ENCODE data around the gene TGM2.

TGM2 gene

GRCh38 chr20:38165089-38165965 lies at the start of gene TGM2:
TSS of gene TGM2 (minus strand) at chr20:38165270. CDS start at chr20:38165198, 72 bp downstream.
- DNase-seq (ENCODE audit: low read depth in 1 of 2, low spot score in 1 of 2): no peak

DNA sequence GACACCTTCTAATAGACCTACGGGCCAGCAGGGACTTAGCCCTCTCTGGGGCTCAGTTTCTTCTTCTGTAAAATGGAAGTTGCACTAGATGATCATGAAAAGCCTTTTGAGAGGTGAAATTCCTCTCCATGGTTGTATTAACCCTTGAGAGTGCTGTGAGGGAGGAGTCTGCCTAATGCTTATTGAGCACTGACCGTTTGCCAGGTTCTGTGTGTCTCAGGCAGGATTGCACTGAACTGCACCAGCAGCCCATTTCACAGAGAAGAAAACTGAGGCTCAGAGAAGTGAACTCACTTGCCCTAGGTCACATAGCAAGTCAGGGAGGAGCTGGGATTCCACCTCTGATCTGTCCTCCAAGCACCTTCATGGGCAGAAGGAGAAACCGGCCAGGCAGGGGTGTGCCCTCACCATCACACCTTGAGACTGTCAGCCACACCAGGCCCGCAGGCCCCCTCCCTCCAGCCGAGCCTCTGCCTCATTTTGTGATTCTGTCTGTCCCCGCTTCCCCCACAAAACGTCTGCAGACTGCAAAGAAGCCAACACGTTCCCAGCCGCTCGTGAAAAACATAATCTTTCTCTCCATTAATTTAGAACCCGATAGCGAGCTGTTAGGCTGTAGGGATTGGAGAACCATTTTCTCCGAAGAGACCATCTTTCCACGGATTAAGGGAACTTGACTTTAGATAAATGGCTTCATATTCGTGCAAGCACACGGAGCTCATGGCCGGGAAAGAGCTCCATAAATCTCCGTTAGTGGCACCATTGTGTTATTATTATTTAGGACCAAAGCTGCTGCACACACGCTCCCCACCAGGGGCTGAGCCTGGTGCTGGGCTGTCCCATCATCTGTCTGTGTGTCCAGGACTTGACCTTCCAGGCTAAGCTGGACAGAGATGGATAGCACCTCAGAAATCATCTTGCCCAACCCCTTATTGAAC lies 49.5 kb upstream of the TGM2 start:
- no peak for DNase-seq (ENCODE audit: low read depth in 1 of 2, low spot score in 1 of 2)

- no peak for DNase-seq (ENCODE audit: low read depth in 1 of 2, low spot score in 1 of 2)
Measured at GRCh38 chr20:38213607-38213940, 48.5 kb upstream of the TGM2 start.

- no peak for DNase-seq (ENCODE audit: low read depth in 1 of 2, low spot score in 1 of 2)
Measured at GRCh38 chr20:38212806-38213606, 47.9 kb upstream of the TGM2 start.

DNA sequence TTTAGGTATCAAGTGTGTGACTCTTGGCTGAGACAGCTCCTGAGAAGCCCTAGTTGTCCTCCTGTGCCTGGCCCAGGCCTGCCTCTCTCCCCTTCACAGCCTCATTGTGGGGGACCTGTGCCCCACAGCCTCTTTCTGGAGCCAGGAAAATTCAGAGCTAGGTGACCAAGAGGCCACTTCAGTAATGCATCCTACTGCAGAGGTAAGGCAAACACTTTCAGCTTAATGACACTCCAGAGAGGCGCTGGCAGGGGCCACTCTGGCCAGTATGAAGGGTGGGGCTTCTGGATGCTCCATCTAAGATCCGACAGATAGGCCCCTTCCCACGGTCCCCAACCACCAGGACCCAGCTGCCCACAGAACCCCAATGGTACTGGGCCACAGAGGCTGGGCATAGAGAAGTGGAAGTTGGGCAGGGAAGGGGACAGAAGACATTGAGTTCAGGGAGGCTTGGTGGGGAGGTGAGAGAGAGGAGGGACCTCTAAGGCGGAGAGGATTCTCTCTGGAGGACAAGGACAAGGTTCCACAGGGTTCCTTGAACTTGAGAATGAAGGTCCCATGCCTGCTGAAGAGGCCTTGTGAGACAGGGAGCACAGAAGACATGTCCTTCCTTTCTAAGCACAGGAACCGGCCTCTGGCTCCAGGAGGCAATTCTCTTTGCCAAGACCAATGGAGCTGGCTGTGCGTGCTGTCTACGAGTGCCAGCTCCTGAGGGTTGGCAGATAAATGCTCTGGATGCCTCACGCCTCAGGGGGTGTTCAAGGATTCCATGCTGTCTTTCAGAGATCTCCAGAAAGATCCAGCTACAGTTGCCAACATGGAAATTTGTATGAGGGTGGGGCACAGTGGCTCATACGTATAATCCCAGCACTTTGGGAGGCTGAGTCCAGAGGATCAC lies 46.4 kb upstream of the TGM2 start:
- DNase-seq (ENCODE audit: low read depth in 1 of 2, low spot score in 1 of 2): no peak

GRCh38 chr20:38210741-38211140 lies 45.7 kb upstream of the TGM2 start:
- no peak for DNase-seq (ENCODE audit: low read depth in 1 of 2, low spot score in 1 of 2)

- DNase-seq (ENCODE audit: low read depth in 1 of 2, low spot score in 1 of 2): no peak
Measured at GRCh38 chr20:38209736-38210405, 44.8 kb upstream of the TGM2 start.

DNA sequence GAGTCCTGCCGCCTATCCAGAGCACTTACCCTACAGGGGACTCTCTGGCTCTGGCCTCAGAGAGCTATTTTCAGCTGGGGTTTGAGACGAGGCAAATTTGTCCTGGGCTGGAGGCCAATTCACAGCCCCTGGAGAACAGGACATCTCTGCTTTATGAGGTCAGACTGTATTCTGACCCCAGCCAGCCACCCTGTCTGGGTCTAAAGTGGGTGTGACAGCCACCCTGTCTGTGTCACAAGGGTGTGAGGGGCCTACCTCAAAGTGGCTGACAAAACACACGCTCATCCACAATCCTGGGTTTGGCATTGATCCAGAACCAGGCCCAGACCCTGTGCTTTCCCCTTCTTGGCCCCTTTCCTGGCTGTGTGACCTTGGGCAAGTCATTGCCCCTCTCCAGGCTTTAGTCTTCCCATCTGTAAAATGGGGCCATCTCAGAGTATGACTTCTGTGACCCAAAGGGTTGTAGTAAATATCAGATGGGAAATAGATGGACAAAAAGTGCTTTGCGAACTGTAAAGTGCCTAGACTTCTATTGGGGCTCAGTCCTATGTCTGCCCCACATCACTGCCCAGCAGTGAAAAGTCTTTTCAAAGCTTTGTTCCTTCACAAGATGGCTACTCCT lies 44.1 kb upstream of the TGM2 start:
- no peak for DNase-seq (ENCODE audit: low read depth in 1 of 2, low spot score in 1 of 2)

GRCh38 chr20:38208523-38208922 lies 43.5 kb upstream of the TGM2 start:
- DNase-seq (ENCODE audit: low read depth in 1 of 2, low spot score in 1 of 2): no peak

DNA sequence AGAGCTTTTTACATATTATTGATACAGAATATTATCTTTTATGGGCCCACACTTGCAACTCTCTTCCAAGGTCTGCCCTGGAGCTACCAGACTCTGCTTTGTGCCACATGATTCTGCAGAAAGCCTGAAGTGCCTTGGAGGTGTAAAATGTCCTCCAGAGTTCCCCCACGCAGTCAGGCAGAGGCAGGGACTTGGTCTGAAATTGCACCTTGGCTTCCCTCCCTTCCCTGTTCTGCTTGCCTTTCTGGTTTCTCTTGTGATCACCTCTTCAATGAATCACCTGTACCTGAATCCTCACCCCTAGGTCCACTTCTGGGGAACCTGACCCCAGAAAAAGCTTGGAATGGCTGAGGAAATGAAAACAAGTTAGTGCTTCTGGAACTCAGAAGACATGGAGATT lies 43.0 kb upstream of the TGM2 start:
- DNase-seq (ENCODE audit: low read depth in 1 of 2, low spot score in 1 of 2): no peak

GRCh38 chr20:38207621-38208020 lies 42.6 kb upstream of the TGM2 start:
- DNase-seq (ENCODE audit: low read depth in 1 of 2, low spot score in 1 of 2): no peak

- no peak for DNase-seq (ENCODE audit: low read depth in 1 of 2, low spot score in 1 of 2)
Measured at GRCh38 chr20:38205001-38205400, 39.9 kb upstream of the TGM2 start.

GRCh38 chr20:38203981-38204357 lies 38.9 kb upstream of the TGM2 start:
- DNase-seq (ENCODE audit: low read depth in 1 of 2, low spot score in 1 of 2): no peak

DNA sequence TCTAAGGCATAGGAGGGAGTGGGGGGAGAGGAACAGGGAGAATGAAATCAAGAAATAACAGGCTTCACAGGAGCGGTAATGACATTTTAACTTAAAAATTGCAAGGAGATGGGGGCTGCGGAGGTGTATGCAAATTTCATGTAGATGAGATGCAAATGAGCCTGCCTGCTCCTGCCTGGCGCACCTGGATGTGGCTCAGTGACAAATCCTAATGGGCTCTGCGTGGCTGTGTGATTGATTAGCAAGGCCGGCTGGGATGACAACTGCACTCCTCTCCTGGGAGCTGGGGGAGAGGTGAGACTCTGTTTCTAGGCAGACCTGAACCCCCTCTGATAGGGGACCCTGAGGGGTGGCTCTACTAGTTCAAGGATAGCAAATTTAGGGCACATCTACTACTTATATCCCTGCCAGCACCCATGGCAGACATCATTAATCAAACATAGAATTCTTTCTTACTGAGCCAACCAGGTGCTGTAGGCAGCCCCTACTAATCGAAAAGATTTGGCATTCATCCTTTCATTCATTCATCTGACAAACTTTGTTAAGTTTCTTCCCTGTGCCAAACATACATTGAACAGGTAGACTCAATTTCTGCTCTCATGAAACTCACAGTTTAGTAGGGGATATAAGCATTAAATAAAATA lies 38.4 kb upstream of the TGM2 start:
- no peak for DNase-seq (ENCODE audit: low read depth in 1 of 2, low spot score in 1 of 2)

DNA sequence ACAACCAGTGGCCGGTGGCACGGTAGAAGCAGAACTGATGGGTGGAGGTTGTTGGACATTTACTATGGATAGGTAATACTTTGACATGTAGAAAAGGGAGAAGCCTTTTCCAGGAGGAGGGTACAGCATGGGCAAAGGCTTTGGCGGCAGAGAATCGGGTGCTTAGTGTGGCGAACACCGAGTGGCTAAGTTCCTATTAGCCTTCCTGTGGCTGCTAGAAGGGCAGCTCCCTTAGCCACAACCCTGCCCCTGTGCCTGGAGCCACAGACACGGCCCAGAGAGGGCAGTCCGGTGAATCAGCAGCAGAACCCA lies 37.9 kb upstream of the TGM2 start:
- DNase-seq (ENCODE audit: low read depth in 1 of 2, low spot score in 1 of 2): no peak

- DNase-seq (ENCODE audit: low read depth in 1 of 2, low spot score in 1 of 2): no peak
Measured at GRCh38 chr20:38202153-38202981, 37.3 kb upstream of the TGM2 start.

DNA sequence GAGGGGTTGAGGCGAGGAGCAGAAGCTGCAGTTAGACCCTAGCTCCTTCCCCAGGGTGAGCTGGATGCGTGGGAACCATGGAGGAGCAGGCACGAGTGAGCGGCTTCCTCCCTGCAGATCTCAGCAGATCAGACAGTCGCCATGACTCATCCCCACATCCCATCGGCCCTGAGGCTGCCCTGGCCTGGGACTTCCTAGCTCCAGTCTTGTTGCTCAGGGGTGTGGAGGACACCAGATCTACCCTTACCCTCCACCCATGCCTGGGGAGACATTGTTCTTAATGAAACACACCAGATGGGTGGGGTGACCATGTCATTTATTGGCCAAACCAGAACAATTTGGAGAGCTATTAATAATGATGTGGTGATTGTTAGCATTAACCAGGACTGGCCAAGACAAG lies 36.3 kb upstream of the TGM2 start:
- DNase-seq (ENCODE audit: low read depth in 1 of 2, low spot score in 1 of 2): no peak

GRCh38 chr20:38200646-38201045 lies 35.6 kb upstream of the TGM2 start:
- DNase-seq (ENCODE audit: low read depth in 1 of 2, low spot score in 1 of 2): no peak
